Stimulated activated CD8-positive, alpha-beta memory T cell treated with anti-CD3 and anti-CD28 coated beads, Interleukin-15, amount 100 ng/mL, for 4 hours (primary cell): Measurements from ENCODE around the gene FOLR2.
"Not testable (repeated sequence)": the region's sequence is repeated elsewhere in the genome, so short reads cannot be mapped to it uniquely, and the experiment has no call there.

Source experiments
- DNase-seq, 2 donors: peaks; one replicate each; pipeline ENCODE4 v3.0.0-alpha.2; 2020; ENCODE audit warnings: low read depth in 2 of 2

The FOLR2 gene

GRCh38 chr11:72240461-72241290 is 24.1 kb downstream of the FOLR2 start:
- no peak for DNase-seq

DNA sequence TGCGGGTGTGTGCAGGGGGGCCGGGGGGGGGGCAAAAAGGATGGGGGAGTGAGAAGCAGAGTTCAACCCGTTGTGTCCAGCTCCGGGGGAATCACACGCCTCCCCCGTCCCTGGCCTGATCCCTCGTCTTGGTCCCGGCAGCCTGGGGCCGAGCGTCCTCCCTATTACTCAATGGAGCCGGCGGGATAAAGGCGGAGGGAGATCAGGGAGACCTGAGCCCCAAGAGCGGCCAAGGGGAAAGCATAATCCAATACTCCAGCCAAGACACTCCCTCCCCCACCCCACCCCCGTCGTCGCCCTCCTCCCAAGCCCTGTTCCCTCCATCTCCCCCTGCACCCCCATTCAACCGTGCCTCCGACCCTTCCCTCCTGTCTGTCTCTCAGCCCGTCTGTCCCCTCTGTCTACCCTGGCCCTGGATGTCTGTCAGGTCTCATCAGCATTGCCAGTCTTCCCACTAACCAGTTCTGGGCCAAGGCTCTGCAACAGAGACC is 24.7 kb downstream of the FOLR2 start:
- no peak for DNase-seq

- DNase-seq = no peak
Observed at GRCh38 chr11:72242141-72242540, 25.5 kb downstream of the FOLR2 start.

GRCh38 chr11:72243173-72244059 is 26.8 kb downstream of the FOLR2 start:
- no peak for DNase-seq

- no peak for DNase-seq
Observed at GRCh38 chr11:72244060-72244360, 27.4 kb downstream of the FOLR2 start, which contains the start of gene PHOX2A. Gene PHOX2A (minus strand): TSS chr11:72244176. CDS start chr11:72244004, 172 bp downstream.

- no peak for DNase-seq
Observed at GRCh38 chr11:72244361-72245262, 28.0 kb downstream of the FOLR2 start.

DNA sequence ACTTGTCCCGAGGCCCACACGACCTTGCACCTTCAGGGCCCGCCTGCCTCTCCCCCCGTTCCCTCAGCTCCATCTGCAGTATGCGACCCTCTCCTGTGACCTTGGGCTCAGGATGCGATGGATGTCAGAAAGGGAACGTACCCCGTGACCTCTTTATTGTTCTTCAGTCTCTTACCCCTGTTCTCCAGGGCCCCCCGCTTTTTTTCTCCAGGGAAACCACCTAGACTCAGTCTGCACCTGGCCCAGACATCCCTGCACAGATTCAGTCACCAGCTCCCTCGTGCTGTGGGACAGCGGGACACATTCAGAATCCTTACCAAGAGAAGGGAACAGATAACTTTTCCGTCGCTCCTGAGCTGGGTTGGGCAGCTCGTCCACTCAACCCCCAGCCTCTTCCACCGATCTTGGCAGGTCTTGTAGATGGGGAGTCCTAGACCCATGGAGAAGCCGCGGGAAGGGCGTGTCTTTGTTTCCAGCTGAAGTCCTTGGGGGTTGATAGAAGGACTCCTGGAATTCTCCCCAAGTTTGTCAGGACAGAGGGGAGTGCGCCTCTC is 28.7 kb downstream of the FOLR2 start:
- no peak for DNase-seq

DNA sequence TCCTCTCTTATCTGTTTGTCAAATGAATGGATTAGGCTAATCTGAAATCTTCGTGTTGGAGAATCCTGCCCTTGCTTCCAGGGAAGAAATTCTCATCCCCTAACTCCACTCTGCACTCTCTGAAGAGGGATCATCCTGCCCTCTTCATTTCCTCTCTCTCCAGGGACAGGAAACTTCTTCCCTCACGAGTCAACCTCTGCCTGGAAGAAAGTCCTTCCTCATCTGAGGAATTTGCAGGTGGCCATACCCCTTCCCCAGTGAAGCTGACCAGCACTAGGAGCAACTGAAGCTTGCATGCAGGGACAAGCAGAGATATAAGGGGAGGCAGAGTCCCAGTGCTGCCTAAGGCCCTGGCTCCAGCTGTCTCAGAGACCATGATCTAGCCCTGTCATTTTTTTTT is 31.0 kb downstream of the FOLR2 start:
- no peak for DNase-seq

DNA sequence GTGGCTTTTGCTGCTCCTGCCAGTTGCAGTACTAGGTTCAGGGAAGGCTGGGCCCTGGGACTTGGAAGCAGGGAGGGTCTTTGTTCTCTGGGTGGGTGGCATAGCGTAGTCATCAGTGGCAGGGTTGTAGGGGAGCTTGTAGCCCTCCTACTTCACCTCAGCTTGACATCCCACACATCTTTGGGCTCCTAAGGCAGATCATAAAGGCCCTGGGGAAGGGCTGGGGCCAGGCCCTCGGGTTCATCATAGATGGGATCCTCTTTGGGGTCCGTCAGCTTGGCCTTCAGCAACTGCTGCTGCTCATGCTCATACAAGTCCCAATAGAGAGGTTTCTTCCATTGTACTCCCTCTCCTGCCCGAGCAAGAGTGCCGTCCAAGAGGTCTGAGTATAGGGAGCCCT is 33.4 kb downstream of the FOLR2 start:
- no peak for DNase-seq

GRCh38 chr11:72250661-72251464 is 34.3 kb downstream of the FOLR2 start:
- DNase-seq = no peak

DNA sequence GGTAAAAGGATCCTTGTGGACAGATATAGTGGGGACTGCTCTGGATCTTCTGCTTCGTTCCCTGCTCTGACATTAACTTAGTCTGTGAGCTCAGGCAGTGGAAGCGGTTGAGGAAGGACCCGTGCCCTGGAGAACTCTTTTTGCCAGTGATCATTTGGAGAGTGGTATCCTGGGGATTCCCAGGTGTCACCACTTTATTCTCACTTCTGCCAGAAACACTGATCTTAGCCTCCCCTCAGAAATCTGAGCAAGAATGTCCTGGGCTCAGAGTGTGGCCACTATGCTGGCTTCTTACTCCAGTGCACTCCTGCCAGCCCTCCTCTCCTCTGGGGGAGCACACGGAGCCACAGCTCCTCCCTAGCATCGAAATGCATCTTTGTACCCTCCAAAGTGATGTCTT is 35.0 kb downstream of the FOLR2 start:
- no peak for DNase-seq

DNA sequence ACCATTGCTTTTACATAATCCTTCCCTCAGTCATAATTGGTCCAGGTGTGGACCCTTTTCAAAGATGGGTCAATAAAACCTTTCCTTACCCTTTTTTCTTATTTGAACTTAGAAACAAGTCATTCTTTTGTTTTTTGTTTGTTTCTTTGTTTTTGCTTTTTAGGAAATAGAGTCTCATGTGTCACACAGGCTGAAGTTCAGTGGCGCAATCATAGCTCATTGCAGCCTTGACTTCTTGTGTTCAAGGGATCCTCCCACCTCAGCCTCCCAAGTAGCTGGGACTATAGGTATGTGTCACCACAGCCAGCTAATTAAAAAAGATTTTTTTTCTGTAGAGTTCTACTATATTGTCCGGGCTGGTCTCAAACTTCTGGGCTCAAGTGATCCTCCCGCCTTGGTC is 36.8 kb downstream of the FOLR2 start:
- no peak for DNase-seq

- no peak for DNase-seq
Observed at GRCh38 chr11:72254299-72254993, 37.9 kb downstream of the FOLR2 start.

DNA sequence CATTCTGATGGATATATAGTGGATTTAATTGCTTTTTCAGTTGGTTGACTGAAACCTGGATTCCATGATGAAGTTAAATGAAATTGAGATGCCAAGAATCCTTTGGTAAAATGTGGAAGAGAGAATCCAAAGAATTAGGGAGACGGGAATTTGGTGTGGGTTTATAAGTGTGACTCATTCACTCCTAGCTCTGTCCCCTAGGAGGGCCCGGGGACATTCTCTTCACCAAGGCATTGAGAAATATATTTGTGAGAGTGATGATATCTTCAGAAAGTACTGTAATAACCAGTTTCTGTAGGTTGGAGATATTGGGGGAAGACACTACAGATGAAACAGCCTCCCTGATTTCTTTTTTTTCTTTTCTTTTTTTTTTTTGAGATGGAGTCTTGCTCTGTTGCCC is 41.0 kb downstream of the FOLR2 start:
- no peak for DNase-seq

DNA sequence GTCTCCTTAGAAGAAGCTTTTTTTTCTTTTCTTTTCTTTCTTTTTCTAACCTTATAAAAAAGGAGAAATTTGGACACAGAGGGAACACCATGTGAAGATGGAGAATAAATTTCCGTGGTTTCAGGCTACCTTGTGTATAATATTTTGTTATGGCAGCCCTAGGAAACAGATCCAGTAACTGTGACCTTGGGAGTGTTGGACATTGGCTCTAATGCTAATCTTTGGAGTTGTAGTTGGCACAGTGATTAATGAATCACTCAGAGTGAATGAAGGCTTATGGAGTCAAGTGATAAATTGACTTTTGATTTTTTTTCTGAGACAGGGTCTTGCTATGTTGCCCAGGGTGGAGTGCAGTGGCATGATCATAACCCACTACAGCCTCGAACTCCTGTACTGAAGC is 42.9 kb downstream of the FOLR2 start:
- DNase-seq = no peak

- no peak for DNase-seq
Observed at GRCh38 chr11:72260574-72260973, 44.0 kb downstream of the FOLR2 start.

DNA sequence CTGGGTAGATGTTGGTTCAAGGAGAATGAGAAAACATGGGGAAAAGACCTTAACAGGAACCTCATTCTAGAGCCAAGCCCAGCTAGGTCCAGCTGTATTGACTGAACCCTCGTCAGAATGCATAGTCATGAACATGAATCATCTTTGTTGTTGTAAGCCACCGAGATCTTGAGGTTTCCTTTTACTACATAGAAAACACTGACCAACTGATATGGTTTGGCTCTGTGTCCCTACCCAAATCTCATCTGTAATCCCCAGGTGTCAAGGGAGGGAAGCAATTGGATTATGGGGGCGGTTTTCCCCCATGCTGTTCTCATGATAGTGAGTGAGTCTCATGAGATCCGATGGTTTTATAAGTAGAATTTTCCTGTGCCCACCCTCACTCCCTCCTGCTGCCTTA is 46.8 kb downstream of the FOLR2 start:
- DNase-seq = no peak

- no peak for DNase-seq
Observed at GRCh38 chr11:72265951-72266350, 49.4 kb downstream of the FOLR2 start.

- not testable (repeated sequence) for DNase-seq
Observed at GRCh38 chr11:72266960-72267359, 50.4 kb downstream of the FOLR2 start.
